ENCODE measurements around the gene COL1A2. TPM values are rescaled to one million over a fixed set of nuclear protein-coding genes. Genes with fewer than 3 reads are reported as not detected.

COL1A2 gene
- 5,033 and 9,631 TPM in 2 replicates for total RNA-seq

DNA sequence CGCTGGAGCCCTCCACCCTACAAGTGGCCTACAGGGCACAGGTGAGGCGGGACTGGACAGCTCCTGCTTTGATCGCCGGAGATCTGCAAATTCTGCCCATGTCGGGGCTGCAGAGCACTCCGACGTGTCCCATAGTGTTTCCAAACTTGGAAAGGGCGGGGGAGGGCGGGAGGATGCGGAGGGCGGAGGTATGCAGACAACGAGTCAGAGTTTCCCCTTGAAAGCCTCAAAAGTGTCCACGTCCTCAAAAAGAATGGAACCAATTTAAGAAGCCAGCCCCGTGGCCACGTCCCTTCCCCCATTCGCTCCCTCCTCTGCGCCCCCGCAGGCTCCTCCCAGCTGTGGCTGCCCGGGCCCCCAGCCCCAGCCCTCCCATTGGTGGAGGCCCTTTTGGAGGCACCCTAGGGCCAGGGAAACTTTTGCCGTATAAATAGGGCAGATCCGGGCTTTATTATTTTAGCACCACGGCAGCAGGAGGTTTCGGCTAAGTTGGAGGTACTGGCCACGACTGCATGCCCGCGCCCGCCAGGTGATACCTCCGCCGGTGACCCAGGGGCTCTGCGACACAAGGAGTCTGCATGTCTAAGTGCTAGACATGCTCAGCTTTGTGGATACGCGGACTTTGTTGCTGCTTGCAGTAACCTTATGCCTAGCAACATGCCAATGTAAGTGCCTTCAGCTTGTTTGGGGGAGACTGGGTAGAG is at the start of gene COL1A2:
Gene COL1A2, plus strand, starts transcription at position 459 of the 704 bp plus-strand sequence. Its CDS starts 137 bp downstream, at position 596.

Other genes with a start within 250 kb of the COL1A2 start
- 12.7 and 14.3 TPM in 2 replicates for gene CASD1, start 114.9 kb downstream of the COL1A2 start, total RNA-seq